Cardiac fibroblast (primary cell): Measurements from ENCODE around the gene CTNNA1.

Experiments
- DNase-seq, 2 donors: peaks; one replicate each; pipeline versions ENCODE4 v3.0.0 to v3.0.0-alpha.2; 2010; ENCODE audit warnings: low read depth in 2 of 2
- H3K4me3 ChIP-seq, 2 donors: replicated peaks in 1 of 2; 1 replicate in 1 of 2; 2 replicates in 1 of 2; pipeline ENCODE4 v1.5.1; 2011; ENCODE audit warnings: low read depth in 2 of 2, low read length in 2 of 2, mild to moderate bottlenecking in 2 of 2, moderate library complexity in 1 of 2
- TF ChIP-seq, protein P1 (sequence below): IDR thresholded peaks from one replicate; pipeline ENCODE4 v1.5.1; 2011; ENCODE audit warnings: low read depth, mild to moderate bottlenecking, low read length, inconsistent platforms

CTNNA1 gene

DNA sequence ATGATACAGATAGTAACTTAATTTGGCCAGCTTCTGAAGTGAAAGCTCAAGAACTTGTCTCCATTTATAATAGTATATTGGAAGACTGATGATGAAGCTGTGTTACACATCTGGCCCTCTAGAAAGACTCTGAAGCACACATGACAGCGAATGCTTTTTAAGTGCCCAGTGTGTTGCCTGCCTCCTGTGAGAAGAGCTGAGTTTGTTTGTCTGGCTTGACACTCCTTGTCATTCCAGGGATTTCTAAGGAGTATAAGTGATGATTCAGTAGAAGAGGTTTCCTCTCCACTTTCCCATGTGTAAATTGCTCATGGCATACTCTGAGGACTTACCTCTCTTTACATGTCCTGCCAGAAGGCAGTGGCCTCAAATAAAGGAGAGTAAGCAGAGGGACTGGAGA is 152.3 kb downstream of the CTNNA1 start:
- TF ChIP-seq, protein P1, sequence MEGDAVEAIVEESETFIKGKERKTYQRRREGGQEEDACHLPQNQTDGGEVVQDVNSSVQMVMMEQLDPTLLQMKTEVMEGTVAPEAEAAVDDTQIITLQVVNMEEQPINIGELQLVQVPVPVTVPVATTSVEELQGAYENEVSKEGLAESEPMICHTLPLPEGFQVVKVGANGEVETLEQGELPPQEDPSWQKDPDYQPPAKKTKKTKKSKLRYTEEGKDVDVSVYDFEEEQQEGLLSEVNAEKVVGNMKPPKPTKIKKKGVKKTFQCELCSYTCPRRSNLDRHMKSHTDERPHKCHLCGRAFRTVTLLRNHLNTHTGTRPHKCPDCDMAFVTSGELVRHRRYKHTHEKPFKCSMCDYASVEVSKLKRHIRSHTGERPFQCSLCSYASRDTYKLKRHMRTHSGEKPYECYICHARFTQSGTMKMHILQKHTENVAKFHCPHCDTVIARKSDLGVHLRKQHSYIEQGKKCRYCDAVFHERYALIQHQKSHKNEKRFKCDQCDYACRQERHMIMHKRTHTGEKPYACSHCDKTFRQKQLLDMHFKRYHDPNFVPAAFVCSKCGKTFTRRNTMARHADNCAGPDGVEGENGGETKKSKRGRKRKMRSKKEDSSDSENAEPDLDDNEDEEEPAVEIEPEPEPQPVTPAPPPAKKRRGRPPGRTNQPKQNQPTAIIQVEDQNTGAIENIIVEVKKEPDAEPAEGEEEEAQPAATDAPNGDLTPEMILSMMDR: no peak
- peak in 1 of 2 donors; percentile 71 for DNase-seq
- no peak overlapping the region for H3K4me3 ChIP-seq

DNA sequence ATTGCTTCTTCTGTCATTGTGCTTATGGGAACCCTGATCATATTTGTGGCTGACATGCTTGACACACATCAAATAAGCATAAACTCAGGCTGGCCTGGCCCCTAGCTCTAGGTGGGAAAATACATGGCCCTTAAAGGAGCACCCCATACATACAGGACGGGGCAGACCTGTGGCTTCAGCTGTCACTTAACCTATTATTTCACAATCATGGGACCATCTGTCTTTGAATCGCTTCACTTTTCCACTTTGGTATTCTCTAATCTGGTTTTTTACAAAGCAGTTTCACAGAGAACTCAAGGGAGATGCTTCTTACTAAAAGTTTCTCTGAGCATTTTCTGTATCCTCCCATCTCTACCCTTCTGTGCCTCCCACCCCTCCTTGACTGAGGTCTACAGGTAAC is 156.5 kb downstream of the CTNNA1 start:
- no peak for DNase-seq
- TF ChIP-seq, protein P1: no peak
- H3K4me3 ChIP-seq: no peak overlapping the region

GRCh38 chr5:138910546-138911185 is 157.4 kb downstream of the CTNNA1 start:
- no peak overlapping the region for H3K4me3 ChIP-seq
- TF ChIP-seq, protein P1: no peak
- peak in 1 of 2 donors; percentile 61 for DNase-seq

DNA sequence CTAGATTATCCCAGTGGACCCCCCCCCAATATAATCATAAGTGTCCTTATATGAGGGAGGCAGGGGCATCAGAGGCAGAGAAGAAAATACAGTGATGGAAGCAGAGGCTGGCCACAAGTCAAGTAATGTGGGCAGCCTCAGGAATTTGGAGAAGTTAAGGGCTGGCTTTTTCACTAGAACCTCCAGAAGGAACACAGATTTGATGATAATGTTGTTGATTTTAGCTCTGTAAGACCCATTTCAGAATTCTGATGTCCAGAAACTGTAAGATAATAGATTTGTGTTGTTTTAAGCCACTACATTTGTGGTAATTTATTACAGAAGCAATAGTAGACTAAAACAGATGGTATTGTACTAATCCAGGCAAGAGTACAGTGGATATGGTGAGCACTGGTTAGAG is 158.2 kb downstream of the CTNNA1 start:
- H3K4me3 ChIP-seq: no peak overlapping the region
- peak; percentile 24 to 47 for DNase-seq
- TF ChIP-seq, protein P1: no peak

- H3K4me3 ChIP-seq: no peak overlapping the region
- TF ChIP-seq, protein P1: no peak
- DNase-seq: no peak
Observed at GRCh38 chr5:138912093-138912492, 158.9 kb downstream of the CTNNA1 start.

GRCh38 chr5:138913773-138914172 is 160.5 kb downstream of the CTNNA1 start:
- no peak overlapping the region for H3K4me3 ChIP-seq
- TF ChIP-seq, protein P1: no peak
- DNase-seq: no peak

DNA sequence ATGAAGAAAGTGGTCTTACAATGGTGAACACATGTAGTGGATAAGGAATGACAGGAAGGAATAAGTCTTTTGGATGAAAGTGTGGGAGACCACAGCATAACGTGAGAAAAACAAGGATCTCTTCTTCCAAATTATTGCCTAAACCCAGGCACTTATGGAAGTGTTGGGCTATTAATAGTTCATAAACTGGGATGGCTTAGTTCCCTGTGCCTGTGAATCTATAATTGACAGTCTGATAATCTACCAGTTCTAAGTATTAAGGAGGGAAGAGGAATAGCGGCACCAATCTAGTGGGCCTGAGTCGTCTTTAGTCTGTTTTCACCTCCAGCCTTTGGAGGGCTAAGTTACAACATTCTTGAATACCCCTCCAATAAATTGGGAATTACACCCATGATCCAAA is 161.1 kb downstream of the CTNNA1 start:
- no peak for DNase-seq
- H3K4me3 ChIP-seq: no peak overlapping the region
- TF ChIP-seq, protein P1: no peak
